Activated CD8-positive, alpha-beta memory T cell treated with anti-CD3 and anti-CD28 coated beads, Interleukin-2, amount 10 ng/mL, durations not matched to agents 7 days and 5 days (primary cell): ENCODE data around the gene HSD3B1. TPM values are rescaled to one million over a fixed set of nuclear protein-coding genes. Genes with fewer than 3 reads are reported as not detected.

Experiments used
- ATAC-seq: fragments of 150-1000 bp; cut with Tn5 transposase; one replicate; pipeline ENCODE4 v1.10.0; 2021; ENCODE audit warnings: moderate library complexity
- CTCF ChIA-PET: fragments of 350-600 bp; sonication (Branson Sonifier 250); formaldehyde crosslinking; loops from one replicate; lab custom pipeline; 2021; ENCODE audit warnings: antibody characterized with exemption; lab: Charles Lee
- DNase-seq: peaks from one replicate; pipeline ENCODE4 v3.0.0-alpha.2; 2020
- H3K27ac Mint-ChIP-seq: one replicate; pipeline ENCODE4 v1.8.0; 2021; ENCODE audit warnings: mild to moderate bottlenecking, mixed read lengths
- H3K27me3 Mint-ChIP-seq: one replicate; pipeline ENCODE4 v1.8.0; 2021; ENCODE audit warnings: mixed read lengths
- H3K36me3 Mint-ChIP-seq: one replicate; pipeline ENCODE4 v1.8.0; 2021; ENCODE audit warnings: mild to moderate bottlenecking, mixed read lengths
- H3K4me1 Mint-ChIP-seq: one replicate; pipeline ENCODE4 v1.8.0; 2021; ENCODE audit warnings: mixed read lengths
- H3K4me3 Mint-ChIP-seq: one replicate; pipeline ENCODE4 v1.8.0; 2021; ENCODE audit warnings: mild to moderate bottlenecking, moderate library complexity, mixed read lengths
- H3K9me3 Mint-ChIP-seq: one replicate; pipeline ENCODE4 v1.8.0; 2022; ENCODE audit warnings: low read depth, mixed read lengths
- total RNA-seq, 2 experiments: library from RNA; stranded (reverse); gene quantifications; one replicate each; pipeline ENCODE4 v1.2.3, GENCODE V29; 2021

HSD3B1 gene
- not detected for total RNA-seq

DNA sequence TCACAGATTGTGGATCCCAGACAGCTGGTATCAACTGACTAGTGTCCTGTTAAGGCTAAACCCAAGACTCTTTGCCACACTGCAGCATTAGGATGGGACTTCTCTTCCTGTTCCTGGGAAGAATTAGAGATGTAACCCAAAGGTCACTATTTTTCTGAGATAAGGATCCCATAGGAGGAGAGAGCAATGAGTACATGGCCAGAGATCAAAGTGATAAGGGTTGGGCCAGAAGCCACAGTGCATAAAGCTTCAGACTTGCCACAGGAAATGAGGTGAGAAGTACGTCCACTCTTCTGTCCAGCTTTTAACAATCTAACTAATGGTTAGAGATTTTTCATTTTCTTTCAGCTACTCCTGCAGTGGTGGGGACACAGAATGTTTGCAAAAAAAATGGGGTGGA, at the start of gene HSD3B1:
Gene HSD3B1 (plus strand): TSS at position 270 of the 400 bp plus-strand sequence. CDS start 267 bp downstream, outside the sequence.
- no peak within 1 kb of the TSS for H3K4me3 Mint-ChIP-seq
- no peaks in the 10 kb centered on the region for H3K27me3 Mint-ChIP-seq
- H3K4me1 Mint-ChIP-seq = no peaks in the 10 kb centered on the region
- no peak for DNase-seq
- no peaks in the 10 kb centered on the region for H3K36me3 Mint-ChIP-seq
- CTCF ChIA-PET = no interaction called here
- H3K9me3 Mint-ChIP-seq = no peaks in the 10 kb centered on the region
- no peak for ATAC-seq
- H3K27ac Mint-ChIP-seq = no peak within 1 kb of the TSS

- CTCF ChIA-PET = no interaction called here
- Mint-ChIP-seq H3K9me3 (no peaks in the 10 kb centered on the region), H3K4me3 (no peak overlapping the region), H3K4me1 (no peaks in the 10 kb centered on the region), H3K36me3 (no peaks in the 10 kb centered on the region), H3K27ac (no peak overlapping the region), H3K27me3 (peaks cover 4% of the 10 kb centered on the region)
- ATAC-seq = no peak
- DNase-seq = no peak
Observed at GRCh38 chr1:119462964-119463363, 44.0 kb upstream of the HSD3B1 start.

GRCh38 chr1:119463569-119463968, 43.4 kb upstream of the HSD3B1 start:
- Mint-ChIP-seq H3K9me3 (no peaks in the 10 kb centered on the region), H3K27ac (no peak overlapping the region), H3K36me3 (no peaks in the 10 kb centered on the region), H3K27me3 (peaks cover 4% of the 10 kb centered on the region), H3K4me3 (no peak overlapping the region), H3K4me1 (no peaks in the 10 kb centered on the region)
- DNase-seq = no peak
- CTCF ChIA-PET = no interaction called here
- ATAC-seq = no peak

GRCh38 chr1:119466445-119466844, 40.6 kb upstream of the HSD3B1 start:
- DNase-seq (no peak), ATAC-seq (no peak)
- H3K27me3 Mint-ChIP-seq = peaks cover 5% of the 10 kb centered on the region
- H3K4me3 Mint-ChIP-seq = no peak overlapping the region
- no peaks in the 10 kb centered on the region for H3K36me3 Mint-ChIP-seq
- CTCF ChIA-PET = no interaction called here
- H3K27ac Mint-ChIP-seq = no peak overlapping the region
- no peaks in the 10 kb centered on the region for H3K9me3 Mint-ChIP-seq
- no peaks in the 10 kb centered on the region for H3K4me1 Mint-ChIP-seq

GRCh38 chr1:119467219-119467618, 39.8 kb upstream of the HSD3B1 start:
- Mint-ChIP-seq H3K9me3 (no peaks in the 10 kb centered on the region), H3K4me1 (no peaks in the 10 kb centered on the region), H3K36me3 (no peaks in the 10 kb centered on the region), H3K4me3 (no peak overlapping the region), H3K27ac (no peak overlapping the region), H3K27me3 (peaks cover 5% of the 10 kb centered on the region)
- no peak for ATAC-seq
- CTCF ChIA-PET = no interaction called here
- no peak for DNase-seq

DNA sequence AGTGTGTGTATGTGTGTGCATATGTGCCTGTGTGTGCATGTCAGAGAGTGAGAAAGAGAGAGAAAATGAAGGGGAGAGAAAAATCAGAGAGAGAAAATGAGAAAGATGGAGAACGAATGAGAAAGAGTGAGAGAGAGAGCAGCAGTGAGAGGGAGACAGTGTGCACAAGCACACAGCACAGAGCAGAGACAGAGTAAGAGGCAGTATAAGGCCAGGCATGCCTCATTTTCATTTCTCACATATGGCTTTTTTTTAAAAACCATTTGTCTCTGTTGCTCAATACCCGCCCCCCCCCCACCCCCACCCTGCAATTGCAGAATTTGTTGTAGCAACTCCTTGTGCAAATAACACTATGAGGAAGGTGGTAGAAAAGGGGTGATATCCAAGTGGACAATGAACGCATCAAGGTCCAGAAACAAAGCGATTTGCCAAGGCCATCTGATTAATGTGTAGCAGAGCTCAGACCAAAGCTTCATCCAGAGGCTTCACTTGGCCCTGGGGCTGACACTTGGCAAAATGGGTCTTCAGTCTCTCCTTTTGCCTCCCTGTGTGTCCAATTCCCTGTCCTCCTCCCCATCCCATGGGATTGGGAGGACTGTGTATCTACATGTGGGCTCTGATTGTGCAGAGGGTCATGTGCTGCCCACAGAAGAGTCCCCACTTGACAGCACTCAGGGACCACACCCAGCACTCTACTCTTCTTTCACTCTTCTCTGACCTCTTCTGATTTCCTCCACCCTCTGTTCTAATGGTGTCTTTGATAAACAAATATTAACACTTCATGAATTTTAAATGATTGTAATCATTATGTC, 38.9 kb upstream of the HSD3B1 start:
- ATAC-seq = no peak
- DNase-seq = no peak
- CTCF ChIA-PET = no interaction called here
- Mint-ChIP-seq H3K36me3 (no peaks in the 10 kb centered on the region), H3K9me3 (no peaks in the 10 kb centered on the region), H3K4me3 (no peak overlapping the region), H3K27ac (no peak overlapping the region), H3K27me3 (peaks cover 5% of the 10 kb centered on the region), H3K4me1 (no peaks in the 10 kb centered on the region)

GRCh38 chr1:119469741-119470140, 37.3 kb upstream of the HSD3B1 start:
- CTCF ChIA-PET = no interaction called here
- H3K27ac Mint-ChIP-seq = no peak overlapping the region

GRCh38 chr1:119470377-119470776, 36.6 kb upstream of the HSD3B1 start:
- Mint-ChIP-seq H3K27me3 (peaks cover 8% of the 10 kb centered on the region), H3K9me3 (no peaks in the 10 kb centered on the region), H3K4me1 (no peaks in the 10 kb centered on the region), H3K4me3 (no peak overlapping the region), H3K36me3 (no peaks in the 10 kb centered on the region), H3K27ac (no peak overlapping the region)
- CTCF ChIA-PET = no interaction called here
- ATAC-seq = no peak
- no peak for DNase-seq

More at GRCh38 chr1:119469741-119470140, 37.3 kb upstream of the HSD3B1 start:
- no peaks in the 10 kb centered on the region for H3K36me3 Mint-ChIP-seq
- H3K27me3 Mint-ChIP-seq = peaks cover 6% of the 10 kb centered on the region
- no peaks in the 10 kb centered on the region for H3K4me1 Mint-ChIP-seq
- no peak for ATAC-seq
- no peaks in the 10 kb centered on the region for H3K9me3 Mint-ChIP-seq
- no peak overlapping the region for H3K4me3 Mint-ChIP-seq
- DNase-seq = no peak

DNA sequence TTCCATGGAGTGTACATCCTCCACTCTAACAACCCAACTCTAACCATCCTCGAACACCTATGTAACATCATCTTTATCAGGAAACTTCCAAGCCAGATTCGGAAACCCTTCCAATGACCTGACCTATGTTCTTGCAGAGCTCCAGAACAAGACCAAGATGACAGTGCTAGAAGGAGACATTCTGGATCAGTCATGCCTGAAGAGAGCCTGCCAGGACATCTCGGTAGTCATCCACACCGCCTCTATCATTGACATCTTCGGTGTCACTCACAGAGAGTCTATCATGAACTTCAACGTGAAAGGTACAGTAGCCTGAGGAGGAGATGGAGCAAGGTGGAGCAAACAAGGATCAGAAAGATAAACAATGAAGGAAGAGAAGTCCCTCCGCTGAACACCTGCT, 36.1 kb upstream of the HSD3B1 start:
- DNase-seq (no peak), ATAC-seq (no peak)
- H3K36me3 Mint-ChIP-seq = no peaks in the 10 kb centered on the region
- no peak overlapping the region for H3K27ac Mint-ChIP-seq
- peaks cover 8% of the 10 kb centered on the region for H3K27me3 Mint-ChIP-seq
- no peak overlapping the region for H3K4me3 Mint-ChIP-seq
- H3K4me1 Mint-ChIP-seq = no peaks in the 10 kb centered on the region
- no peaks in the 10 kb centered on the region for H3K9me3 Mint-ChIP-seq
- CTCF ChIA-PET = no interaction called here

GRCh38 chr1:119471566-119471965, 35.4 kb upstream of the HSD3B1 start:
- Mint-ChIP-seq H3K4me1 (no peaks in the 10 kb centered on the region), H3K9me3 (no peaks in the 10 kb centered on the region), H3K27ac (no peak overlapping the region), H3K4me3 (no peak overlapping the region), H3K27me3 (peaks cover 8% of the 10 kb centered on the region), H3K36me3 (no peaks in the 10 kb centered on the region)
- DNase-seq (no peak), ATAC-seq (no peak)
- CTCF ChIA-PET = no interaction called here

GRCh38 chr1:119472080-119472818, 34.8 kb upstream of the HSD3B1 start:
- no peak for ATAC-seq
- Mint-ChIP-seq H3K27me3 (peaks cover 8% of the 10 kb centered on the region), H3K4me1 (no peaks in the 10 kb centered on the region), H3K9me3 (no peaks in the 10 kb centered on the region), H3K4me3 (no peak overlapping the region), H3K36me3 (no peaks in the 10 kb centered on the region), H3K27ac (no peak overlapping the region)
- no peak for DNase-seq
- CTCF ChIA-PET = no interaction called here

GRCh38 chr1:119472819-119473175, 34.2 kb upstream of the HSD3B1 start:
- Mint-ChIP-seq H3K4me3 (no peak overlapping the region), H3K9me3 (no peaks in the 10 kb centered on the region), H3K27me3 (peaks cover 8% of the 10 kb centered on the region), H3K27ac (no peak overlapping the region), H3K4me1 (no peaks in the 10 kb centered on the region), H3K36me3 (no peaks in the 10 kb centered on the region)
- DNase-seq = no peak
- CTCF ChIA-PET = no interaction called here
- no peak for ATAC-seq

GRCh38 chr1:119475866-119476439, 31.1 kb upstream of the HSD3B1 start:
- Mint-ChIP-seq H3K27ac (no peak overlapping the region), H3K9me3 (no peaks in the 10 kb centered on the region), H3K4me1 (no peaks in the 10 kb centered on the region), H3K27me3 (peaks cover 4% of the 10 kb centered on the region), H3K4me3 (no peak overlapping the region), H3K36me3 (no peaks in the 10 kb centered on the region)
- no peak for ATAC-seq
- CTCF ChIA-PET = no interaction called here
- DNase-seq = peak; percentile 58

DNA sequence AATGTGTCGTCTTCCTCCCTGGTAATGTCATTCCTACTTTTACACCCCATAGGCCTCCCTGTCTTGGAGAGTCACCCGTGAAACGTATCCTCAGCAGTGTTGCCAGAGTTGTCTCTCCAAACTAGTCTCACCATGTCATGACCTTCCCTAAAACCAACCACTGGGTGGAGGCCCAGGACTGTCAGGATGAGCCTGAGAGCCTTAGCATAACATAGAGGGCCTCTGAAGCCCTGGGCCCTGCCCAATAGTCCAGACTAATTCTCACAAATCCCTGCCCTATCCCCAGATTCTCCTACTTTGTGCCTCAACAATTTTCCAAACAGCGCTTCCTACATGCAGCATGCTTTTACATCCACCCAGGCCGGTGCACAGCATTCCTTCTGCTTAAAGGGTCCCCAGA, 29.3 kb upstream of the HSD3B1 start:
- H3K27me3 Mint-ChIP-seq = peaks cover 3% of the 10 kb centered on the region
- ATAC-seq (no peak), DNase-seq (no peak)
- no peak overlapping the region for H3K4me3 Mint-ChIP-seq
- H3K9me3 Mint-ChIP-seq = no peaks in the 10 kb centered on the region
- no peaks in the 10 kb centered on the region for H3K4me1 Mint-ChIP-seq
- CTCF ChIA-PET = no interaction called here
- H3K27ac Mint-ChIP-seq = no peak overlapping the region
- H3K36me3 Mint-ChIP-seq = no peaks in the 10 kb centered on the region
